NCI-H446 (cell line): ENCODE results near the gene ERP44.

Source experiments
- DNase-seq, 2 experiments: peaks; one replicate each; lab custom pipeline; 2025; lab: John Stamatoyannopoulos, UW

Gene ERP44

GRCh38 chr9:99936947-99937587 lies 161.7 kb downstream of the ERP44 start:
- DNase-seq = no peak

- DNase-seq = no peak
These were observed 167.5 kb downstream of the ERP44 start for GRCh38 chr9:99931155-99931840.

- no peak for DNase-seq
These were observed 169.1 kb downstream of the ERP44 start for GRCh38 chr9:99929652-99930051.
